ENCODE measurements around the gene TRERF1.

Gene TRERF1

DNA sequence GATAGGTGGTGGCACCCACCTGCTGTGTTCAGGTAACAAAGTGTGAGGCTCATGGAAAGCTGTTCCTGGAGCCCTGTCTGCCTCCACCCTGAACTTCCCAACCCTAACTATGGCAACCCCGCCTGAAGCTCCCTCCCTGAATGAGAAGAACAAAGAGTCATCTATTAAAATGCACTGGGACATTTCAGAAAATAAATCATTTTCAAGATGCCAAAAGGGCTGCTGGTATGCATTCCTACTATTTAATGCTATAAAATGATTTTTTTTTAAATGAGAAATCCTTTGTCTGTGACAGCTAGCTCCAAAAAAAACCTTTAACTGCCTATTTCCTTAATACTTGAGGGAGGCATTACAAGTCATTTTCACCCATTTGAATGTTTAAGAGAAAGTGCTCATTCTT is 149.7 kb downstream of the TRERF1 start:
- no peak for DNase-seq

DNA sequence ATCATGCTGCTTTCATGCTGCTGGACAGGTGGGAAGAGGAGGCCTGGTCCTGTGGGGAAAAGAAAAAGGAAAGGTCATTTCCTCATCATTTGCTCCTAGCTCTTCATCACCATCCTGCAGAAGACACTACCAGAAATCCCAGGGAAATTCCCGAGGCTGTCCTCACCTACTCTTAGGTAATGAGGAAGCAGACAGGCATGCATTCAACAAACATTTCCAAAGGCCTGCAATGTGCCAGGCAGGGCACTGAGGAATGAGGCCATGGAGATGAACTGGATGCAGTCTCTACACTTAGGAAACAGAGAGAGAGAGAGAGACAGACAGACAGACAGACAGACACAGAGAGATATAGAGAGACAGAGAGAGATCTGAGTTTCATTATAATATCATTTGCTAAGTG is 151.0 kb downstream of the TRERF1 start:
- no peak for DNase-seq

DNA sequence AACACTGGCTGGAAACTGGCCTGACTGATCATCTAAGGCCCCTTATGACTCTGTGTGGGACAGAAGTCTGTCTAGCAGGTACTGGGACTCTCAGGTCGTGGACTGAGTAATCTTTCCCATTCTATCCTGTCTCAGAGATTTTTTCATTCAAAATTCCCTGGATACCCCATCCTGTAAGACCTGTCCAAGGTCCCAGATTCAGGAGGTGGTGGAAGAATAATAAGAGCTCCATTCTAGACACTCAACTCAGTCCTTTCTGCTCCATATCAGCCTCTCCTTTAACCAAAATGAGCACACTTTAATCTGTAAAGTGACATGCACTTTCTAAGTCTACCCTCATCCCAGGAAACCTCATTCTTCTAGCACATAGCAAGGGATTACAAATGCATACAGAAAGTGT is 151.5 kb downstream of the TRERF1 start:
- no peak for DNase-seq

DNA sequence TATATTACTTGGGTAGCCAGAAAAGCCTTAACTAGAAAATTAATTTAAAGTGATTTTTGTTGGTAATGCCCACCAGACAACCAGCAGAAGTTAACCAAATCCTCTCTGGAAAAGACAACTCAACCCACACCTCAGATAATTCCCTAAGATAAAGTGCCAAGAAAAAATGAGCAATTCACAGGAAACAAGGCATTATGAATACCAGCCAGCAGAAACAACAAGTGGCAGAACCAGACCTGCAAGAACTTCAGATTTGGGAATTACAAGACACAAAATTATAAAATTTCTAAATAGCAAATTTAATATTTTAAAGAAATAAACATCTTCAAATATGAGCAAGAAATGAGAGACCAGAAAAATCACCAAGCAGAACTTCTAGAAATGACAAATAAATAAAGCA is 154.1 kb downstream of the TRERF1 start:
- no peak for DNase-seq

DNA sequence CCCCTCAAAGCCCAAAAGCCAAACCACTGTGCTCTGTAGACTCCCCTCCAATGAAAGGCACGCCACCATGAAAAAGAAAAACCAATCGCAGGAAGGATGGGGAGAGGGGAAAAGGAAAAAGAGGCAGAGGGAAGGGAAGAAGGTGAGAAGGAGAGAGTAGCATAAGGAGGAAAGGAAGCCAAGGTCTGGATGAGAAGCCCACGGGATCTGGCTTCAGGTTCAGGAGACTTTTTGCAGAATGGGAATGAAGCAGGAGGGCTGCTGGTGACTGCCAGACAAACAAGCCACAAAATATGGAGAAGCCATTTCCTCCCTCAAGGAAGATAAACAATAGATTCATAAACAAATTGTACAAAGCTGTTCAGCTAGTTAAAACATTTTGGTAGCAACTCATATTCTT is 155.1 kb downstream of the TRERF1 start:
- DNase-seq: no peak

DNA sequence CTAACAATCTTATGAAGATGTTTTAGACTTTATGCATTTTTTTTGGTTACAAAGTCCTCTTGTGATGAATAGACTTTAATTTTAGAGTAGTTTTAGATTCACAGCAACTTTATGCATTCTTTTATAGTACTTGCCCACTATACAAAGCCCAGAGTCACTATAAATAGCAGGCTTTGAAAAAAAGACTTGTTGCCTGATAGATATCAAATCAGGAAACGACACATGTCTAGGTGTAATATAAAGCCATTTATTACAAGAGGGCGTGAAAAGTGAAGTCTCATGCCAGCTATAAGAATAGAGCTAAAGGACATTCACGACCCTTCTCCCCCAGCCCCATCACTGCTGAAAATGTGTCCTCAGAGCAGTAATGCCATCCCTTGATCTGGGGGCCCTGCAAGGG is 156.0 kb downstream of the TRERF1 start:
- no peak for DNase-seq

DNA sequence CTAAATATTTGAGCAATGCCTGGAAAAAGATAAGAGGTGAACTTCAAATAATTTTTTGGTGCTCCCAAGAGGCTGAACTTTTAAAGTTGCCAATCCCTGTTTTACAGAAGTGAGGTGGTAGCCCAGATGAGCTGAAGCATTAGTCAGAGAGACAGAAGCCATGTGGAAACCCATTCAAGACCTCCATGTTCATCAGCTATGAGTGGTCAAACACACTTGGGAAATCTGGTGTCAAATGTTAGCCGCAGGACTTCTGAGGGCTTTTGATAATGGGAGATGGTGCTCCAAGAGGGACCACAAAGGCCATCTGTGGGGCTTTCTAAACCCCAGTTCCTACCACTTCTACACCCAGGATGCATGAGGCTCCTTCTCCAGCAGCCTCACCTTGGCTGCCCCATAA is 156.5 kb downstream of the TRERF1 start:
- DNase-seq: no peak

DNA sequence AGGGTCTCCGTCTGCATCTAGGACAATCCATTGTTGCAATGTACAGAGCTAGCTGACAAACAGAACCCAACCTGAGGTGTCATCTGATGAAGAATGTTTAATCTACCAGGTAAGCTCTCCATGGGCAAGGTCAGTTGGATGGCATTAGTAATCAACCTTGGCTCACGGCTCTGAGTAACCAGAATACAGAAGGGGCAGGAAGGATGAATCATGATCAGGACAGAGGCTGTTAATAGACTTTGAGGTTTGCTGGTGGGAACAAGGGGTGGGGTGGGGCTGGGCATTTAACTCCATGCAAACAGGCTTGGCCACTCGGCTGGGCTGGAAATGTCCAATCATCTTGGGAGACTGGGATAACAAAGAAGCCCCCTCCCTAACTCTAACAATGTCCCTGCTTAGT is 157.0 kb downstream of the TRERF1 start:
- no peak for DNase-seq

DNA sequence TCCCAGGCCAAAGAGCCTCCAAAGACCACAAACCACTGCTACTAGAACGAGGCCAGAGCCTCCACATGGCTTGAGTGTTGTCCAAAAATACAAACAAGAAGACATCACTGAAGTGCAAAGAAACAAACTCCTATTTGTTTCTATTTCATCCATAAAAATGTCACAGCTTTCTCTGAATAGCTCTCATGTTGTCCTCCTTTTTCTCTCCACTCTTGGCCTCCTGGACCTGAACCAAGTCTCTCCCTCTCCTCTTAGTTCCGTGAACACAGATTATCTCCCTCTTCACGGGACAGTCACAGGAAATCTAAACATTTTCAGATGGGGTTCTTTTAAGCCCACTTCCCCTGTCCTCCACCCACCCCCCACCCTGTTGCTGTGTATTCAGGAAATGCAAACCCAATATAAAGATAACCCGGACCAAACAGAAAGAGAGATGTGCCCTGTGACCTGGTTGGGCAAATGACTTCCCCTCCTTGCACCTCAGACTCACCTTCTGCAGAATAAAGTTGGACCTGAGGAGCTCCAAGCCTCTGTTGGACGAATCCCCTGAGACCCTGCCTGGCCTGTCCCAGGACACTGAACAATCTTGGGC is 158.2 kb downstream of the TRERF1 start:
- DNase-seq: no peak

DNA sequence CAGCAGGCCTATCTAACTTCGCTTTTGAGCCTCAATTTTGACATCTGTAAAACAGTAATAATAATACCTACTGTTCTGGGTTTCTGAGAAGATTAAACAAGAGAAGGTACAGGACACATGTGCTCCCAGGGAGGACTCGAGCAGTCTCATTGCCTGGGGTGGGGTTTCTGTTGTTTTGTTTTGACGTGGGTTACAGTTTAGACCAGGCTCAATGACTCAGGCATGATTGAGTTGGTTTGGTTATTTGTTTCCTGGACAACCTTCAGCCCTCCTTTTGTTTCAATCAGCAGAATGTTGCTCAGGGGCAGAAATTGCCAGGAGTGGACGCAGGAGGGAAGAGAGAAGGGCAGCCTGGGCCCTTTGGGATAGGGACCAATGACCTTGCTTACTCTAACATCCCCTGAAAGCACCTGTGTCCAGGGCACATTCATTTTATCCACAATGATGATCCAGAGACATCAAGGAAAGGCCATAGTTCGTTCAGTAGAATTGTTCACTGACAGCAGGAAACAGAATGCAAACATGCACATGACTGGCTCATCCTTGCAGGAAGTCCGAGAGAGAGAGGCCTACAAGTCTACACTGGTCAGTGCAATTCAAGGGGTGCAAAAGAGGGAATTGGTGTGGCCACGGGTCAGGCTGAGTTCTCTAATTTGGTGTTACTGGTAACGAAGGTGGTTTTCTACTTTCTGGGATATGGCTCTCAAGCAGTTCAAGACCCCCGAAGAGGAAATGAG is 159.6 kb downstream of the TRERF1 start:
- no peak for DNase-seq

DNA sequence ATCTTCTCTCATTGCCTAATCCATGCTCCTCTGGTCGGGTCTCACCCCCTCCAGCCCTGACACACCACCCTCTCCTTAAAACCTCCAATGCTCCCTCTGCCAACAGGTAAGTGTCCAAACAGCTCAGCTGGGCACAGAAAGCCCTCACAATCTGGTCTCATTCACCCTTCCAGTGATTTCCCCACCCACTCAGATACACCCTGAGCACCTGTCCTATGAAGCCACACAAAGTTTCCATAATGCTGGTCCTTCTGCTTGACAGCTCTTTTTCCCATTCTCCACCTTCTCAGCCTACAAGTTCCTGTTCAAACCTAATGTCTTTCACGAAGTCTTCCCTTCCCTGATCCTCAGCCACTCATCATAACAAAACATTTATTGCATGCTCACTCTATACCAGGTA is 164.0 kb downstream of the TRERF1 start:
- DNase-seq: no peak

DNA sequence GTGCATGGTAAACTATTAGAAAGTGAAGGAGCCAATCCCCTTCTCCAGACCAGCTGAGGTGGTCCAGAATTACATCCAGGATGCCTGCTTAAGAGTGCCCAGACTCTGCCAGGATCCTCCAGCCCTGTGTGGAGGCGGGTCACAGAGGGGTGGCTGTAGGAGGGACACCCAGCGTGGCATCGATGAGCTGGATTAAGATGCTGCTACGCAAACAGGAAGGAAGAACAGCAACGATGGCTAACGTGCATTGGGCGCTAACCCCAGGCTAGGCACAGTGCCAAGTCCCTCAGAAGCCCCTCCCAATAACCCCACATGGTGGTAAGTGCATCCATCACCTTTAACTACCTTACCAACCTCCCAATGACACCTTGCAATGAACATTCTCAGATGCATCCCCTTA is 170.2 kb downstream of the TRERF1 start:
- DNase-seq: no peak

DNA sequence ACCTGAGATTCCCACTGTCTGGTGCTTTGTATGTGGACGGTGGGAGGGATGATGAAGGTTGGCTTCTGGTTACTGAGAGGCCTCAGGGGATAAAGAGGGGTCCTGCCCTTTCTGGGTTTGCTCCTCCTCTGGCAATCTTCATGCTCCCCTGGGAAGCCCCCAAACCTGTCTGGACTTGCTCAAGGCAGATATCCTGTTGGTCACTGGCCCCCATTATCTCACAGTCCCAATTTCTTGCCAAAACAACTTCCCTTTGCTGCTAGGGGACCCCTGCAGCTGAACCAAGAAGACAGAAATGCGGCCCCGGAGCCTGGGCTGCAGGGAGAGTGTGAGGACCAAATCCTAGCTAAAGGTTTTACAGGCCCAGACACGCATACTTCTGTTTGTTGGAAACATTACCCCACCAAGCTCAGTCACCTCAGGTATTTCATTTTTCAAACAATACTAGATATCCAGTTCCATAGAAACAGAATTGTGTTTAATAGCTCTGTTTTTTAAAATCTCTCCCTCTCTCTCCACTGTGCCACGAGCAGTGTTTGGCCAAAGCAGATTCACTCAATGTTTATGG is 170.7 kb downstream of the TRERF1 start:
- no peak for DNase-seq

DNA sequence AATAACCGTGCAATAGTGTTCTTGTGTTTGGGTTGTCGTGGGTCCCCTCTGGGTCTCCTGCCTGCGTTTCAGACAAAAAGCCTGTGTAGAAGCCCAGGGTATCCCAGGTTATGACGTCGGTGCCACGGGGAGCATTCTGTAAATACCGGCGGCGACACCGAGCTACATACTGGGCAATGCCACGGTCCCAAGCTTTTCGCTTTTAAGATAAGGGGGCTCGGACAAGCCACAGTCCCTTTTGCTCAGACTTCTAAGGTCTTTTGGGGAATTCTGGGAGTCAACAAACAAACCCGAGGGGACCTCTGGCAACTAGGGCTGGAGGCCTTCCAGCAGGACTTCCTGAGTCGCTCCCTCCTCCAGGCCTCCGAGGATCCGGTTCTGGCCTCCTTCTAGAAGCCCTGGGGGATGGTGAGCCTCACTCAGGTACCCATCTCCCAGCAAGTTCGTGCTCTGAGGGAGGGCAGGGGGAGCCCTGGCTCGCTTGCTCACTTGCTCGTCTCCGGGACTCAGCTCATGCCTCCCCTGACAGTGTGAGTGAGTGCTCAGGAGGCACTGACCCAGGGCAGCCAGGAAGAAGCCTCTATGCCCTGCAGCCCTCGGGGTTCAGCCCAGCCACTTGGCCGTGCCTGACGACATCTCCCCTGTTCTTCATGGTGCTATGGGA is 171.6 kb downstream of the TRERF1 start:
- DNase-seq: no peak

DNA sequence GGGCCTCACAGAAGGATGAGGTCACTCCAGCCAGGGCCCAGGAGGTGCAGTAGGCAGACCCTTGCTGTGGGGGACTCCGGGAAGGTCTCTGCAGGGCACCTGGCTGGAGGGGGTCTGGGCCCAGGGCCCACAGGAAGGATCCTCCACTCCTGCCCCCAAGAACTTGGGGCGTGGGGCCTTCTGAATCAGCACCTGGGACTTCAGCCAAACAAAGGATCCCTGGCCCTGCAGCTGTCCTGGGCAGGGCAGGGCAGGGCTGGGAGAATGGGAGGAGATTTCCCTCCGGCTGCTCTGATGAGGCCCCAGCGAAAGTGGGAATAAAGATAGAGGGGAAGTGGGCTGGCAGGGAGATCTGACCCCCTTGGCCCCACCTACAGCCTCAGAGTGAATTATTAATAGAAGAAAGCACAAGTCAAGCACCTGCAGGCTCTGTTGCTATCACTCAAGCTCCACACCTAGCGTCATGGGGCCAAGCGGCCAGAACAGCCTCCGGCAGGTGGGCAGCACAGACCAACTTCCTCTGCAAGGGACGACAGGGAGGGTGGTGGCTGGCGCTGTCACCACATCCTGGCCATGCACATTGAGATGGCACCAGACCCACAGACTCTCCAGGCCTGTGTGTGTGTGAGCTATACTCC is 172.5 kb downstream of the TRERF1 start:
- DNase-seq: no peak

DNA sequence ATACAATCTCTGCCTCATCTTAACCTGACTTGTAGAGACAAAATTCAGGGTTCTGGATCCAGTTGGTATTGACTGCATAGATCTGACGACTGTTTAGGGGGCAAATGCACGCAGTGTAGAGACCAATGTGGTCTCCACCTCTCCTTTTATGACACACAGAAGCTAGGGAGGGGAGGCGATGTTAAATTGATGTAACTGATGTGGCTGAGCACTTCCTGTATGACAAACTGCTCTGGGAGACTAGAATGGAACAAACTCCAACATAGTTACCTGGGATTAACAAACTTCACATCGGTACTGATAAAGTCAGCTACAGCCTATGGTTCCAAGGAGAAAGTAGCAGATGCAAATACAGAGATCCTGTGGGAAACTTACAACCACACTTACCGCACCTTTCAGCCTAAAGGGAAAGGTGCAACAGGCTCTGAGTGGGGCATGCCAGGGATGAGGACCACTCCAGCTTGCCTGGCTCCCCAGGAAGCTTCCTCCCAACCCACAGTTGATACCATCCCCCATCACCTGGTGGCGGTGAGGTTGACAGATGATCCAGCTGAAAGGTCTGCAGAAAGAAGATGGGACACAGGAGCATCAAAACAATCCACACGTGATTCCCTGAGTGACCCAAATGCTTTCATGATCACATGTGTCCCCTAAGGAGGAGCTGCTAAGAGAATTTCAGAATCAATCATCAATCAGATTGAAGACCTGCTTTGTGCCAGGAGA is 173.4 kb downstream of the TRERF1 start:
- DNase-seq: no peak

DNA sequence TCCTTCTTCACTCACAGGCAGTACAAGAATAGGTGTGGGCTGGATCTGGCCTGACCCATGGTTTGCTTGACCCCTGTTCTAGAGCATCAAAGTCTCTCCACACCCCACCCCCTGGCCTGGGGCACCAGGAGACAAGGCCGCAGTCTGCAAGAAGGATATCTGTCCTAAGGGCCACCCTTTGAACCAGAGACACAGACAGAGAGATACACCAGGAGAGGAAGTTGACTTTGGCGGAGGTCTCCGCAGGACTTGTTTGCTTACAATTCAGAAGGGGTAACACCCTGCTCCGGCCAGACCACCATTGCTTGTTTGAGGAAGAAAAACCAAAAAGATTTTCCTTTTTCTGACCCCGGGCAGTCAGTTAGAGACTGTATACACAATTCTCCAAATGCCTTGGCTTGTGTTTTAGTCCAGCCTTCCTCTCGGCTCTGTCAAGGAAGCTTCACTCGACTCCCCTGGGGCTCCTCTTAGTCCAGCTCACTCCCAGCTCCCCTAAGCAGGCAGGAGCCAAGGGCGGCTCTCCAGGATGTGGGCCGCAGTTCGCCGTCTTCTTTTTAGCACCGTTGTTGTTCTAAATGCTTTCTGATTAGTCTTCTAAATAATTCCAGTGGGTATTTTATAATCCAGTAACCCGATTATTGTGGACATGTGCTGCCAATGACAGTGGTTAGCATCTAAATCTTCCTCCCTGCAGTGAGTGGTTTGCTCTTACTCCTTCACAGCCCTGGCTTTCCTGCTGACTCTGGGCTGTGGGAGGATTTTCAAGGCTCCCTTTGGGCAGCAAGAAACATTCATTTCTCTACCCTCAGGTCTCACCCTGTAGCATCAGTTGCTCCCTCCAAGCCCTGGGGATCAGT is 175.5 kb downstream of the TRERF1 start:
- DNase-seq: no peak

DNA sequence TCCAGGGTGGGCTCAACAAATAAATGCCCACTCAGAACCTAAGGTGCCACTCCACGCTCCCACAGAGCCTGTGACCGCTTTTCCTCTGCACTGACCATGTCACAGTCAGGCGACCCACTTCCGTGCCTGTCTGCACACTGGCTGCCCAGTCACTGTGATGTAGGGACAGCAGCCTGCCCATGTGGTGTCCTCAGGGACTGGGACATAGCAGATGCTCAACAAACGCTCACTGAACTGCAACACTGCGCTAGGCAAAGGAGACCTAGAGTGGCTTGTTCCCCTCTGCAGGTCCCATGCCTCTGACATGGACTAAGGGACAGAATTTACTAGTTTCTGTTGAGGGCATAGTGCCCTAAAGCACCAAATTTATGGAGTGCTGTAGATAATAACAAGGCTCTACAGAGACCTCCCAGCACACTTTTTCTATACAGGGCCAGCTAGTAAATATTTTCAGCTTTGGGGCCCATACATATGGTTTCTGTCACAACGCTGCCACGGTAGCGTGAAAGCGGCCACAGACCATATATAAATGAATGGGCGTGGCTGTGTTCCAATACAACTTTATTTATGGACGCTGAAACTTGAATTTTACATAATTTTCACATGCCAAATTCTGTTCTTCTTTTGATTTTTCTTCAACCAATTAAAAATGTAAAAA is 176.2 kb downstream of the TRERF1 start:
- no peak for DNase-seq

DNA sequence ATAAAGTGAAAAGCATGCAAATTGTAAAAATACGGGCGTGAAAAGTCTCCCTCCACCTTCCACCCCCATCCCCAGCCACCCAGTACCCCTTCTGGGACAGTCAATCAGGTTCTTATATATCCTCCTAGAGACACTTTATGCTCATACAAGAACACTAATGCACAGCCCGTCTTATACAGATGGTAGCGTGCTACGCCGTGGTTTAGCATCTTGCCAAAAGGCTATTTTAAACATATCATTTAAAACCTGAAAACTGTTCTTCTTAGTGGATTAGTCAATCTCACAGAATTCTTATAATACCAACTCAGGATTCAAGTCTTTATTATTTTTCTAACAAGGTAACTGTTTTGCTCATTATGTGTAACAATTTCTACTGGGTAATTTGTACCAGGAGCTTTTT is 176.8 kb downstream of the TRERF1 start:
- no peak for DNase-seq

DNA sequence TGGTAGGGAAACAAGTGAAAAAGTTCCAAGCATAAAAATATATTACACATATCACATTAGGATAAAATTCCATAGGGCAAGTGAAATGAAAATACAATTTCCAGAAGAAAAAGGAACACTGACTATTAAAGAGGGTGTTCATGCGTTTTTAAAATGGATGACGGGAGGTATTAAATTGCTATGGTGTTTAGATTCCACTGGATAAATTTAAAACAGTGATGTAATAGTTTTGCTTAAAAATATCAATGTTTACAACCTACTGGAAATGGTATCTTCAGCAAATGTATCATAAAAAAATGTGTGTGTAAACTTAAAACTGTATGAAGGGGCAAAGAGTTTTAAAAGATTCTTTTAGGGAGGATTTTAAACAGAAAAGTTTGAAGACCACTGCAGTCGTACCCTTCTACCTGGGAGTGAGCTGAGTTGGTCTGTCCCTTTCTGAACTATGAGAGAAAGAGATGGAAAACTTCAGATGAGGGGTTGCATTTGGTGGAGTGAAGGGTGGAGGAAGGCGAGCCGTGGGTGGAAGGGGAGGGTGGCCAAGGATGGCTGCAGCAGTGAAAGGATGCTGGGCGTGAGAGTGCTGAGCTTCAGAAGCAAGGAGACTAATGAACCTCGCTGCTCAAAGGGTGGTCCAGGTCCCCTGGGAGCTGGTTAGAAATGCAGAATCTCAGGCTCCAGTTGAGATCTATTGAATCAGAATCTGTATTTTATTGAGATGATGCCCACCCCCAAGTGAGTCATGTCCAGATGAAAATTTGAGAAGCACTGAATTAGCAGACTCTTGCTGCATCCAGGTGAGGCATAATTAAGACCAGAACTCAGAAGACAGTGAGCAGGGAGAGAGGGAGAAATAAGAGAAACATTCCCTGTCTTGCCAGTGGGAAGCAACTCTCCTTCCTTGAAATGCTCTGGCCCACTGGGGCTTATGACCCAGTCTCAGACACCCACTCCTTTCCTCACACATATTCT is 179.6 kb downstream of the TRERF1 start:
- DNase-seq: no peak

Measured in right forelimb (tissue), 1 donor.